IMR-90 (cell line): ENCODE data around the gene SRSF4. TPM values are rescaled to one million over a fixed set of nuclear protein-coding genes. Genes with fewer than 3 reads are reported as not detected.
A peak's percentile ranks its signal among the peaks of the same experiment; 100 is the strongest.

Source experiments
- ATAC-seq: fragments of 200-7000 bp; cut with Tn5 transposase; 2 replicates; pipeline ENCODE4 v1.9.1; 2020; ENCODE audit warnings: low read depth, mild to moderate bottlenecking, moderate library complexity
- BruUV-seq: library from RNA; stranded (reverse); fragments of 400-500 nt; replicated peaks from 2 replicates; lab custom pipeline; 2021; lab: Mats Ljungman, UMichigan
- CTCF ChIA-PET: fragments of 300-600 bp; formaldehyde crosslinking; extraction: SDS; loops from one replicate; lab custom pipeline; 2021; ENCODE audit warnings: antibody characterized with exemption; lab: Yijun Ruan, JAX
- POLR2A ChIA-PET: fragments of 300-600 bp; sonication (Branson Sonifier 250); formaldehyde crosslinking; loops from one replicate; lab custom pipeline; 2022; ENCODE audit warnings: antibody characterized with exemption; ENCODE audit not compliant: unreplicated experiment; lab: Charles Lee
- DNase-seq: peaks from one replicate; pipeline ENCODE4 v3.0.0; 2013
- H2AFZ ChIP-seq: replicated peaks from 2 replicates; pipeline ENCODE3; 2013; ENCODE audit warnings: low read length, mild to moderate bottlenecking; ENCODE audit not compliant: poor library complexity
- H2AK5ac ChIP-seq: 2 replicates; pipeline ENCODE4 v1.6.1; 2013; ENCODE audit warnings: low read depth, low read length, inconsistent platforms
- H2AK9ac ChIP-seq: replicated peaks from 2 replicates; pipeline ENCODE3; 2013; ENCODE audit warnings: mild to moderate bottlenecking, low read depth, low read length, moderate library complexity; ENCODE audit not compliant: poor library complexity
- H2BK120ac ChIP-seq: 2 replicates; pipeline ENCODE4 v1.6.1; 2013; ENCODE audit warnings: low read depth, low read length, inconsistent platforms
- H2BK15ac ChIP-seq: 3 replicates; pipeline ENCODE4 v1.6.1; 2013; ENCODE audit warnings: low read depth, low read length, inconsistent platforms
- H2BK20ac ChIP-seq: 2 replicates; pipeline ENCODE4 v1.6.1; 2013; ENCODE audit warnings: low read depth, mild to moderate bottlenecking, inconsistent platforms, low read length, moderate library complexity
- H2BK5ac ChIP-seq: 2 replicates; pipeline ENCODE4 v1.6.1; 2013; ENCODE audit warnings: mild to moderate bottlenecking, low read depth, low read length, inconsistent platforms; ENCODE audit not compliant: poor library complexity, severe bottlenecking
- H3K14ac ChIP-seq: replicated peaks from 2 replicates; pipeline ENCODE4 v1.6.1; 2013; ENCODE audit warnings: low read depth, low read length, inconsistent platforms
- H3K18ac ChIP-seq: 2 replicates; pipeline ENCODE4 v1.6.1; 2013; ENCODE audit warnings: low read depth, low read length, control low read depth
- H3K23ac ChIP-seq: 2 replicates; pipeline ENCODE4 v1.6.1; 2013; ENCODE audit warnings: low read depth, low read length, inconsistent platforms
- H3K27ac ChIP-seq: 2 replicates; pipeline ENCODE4 v1.5.1; 2013; ENCODE audit warnings: mild to moderate bottlenecking, control low read depth, low read length; ENCODE audit not compliant: insufficient read depth
- H3K27me3 ChIP-seq: 2 replicates; pipeline ENCODE4 v1.6.1; 2013; ENCODE audit warnings: low read length; ENCODE audit not compliant: control insufficient read depth, insufficient read depth
- H3K36me3 ChIP-seq: 2 replicates; pipeline ENCODE4 v1.6.1; 2013; ENCODE audit warnings: low read length, mixed read lengths; ENCODE audit not compliant: control insufficient read depth, insufficient read depth
- H3K4ac ChIP-seq: 2 replicates; pipeline ENCODE4 v1.6.1; 2013; ENCODE audit warnings: low read depth, low read length, inconsistent platforms
- H3K4me1 ChIP-seq: 2 replicates; pipeline ENCODE4 v1.6.1; 2013; ENCODE audit warnings: low read length, mixed read lengths; ENCODE audit not compliant: control insufficient read depth, insufficient read depth
- H3K4me2 ChIP-seq: 2 replicates; pipeline ENCODE4 v1.6.1; 2013; ENCODE audit warnings: low read depth, mild to moderate bottlenecking, control low read depth, low read length, moderate library complexity
- H3K4me3 ChIP-seq: 2 replicates; pipeline ENCODE4 v1.5.1; 2013; ENCODE audit warnings: low read depth, mild to moderate bottlenecking, control low read depth, low read length, moderate library complexity; ENCODE audit not compliant: insufficient read depth
- H3K56ac ChIP-seq: 2 replicates; pipeline ENCODE4 v1.6.1; 2013; ENCODE audit warnings: low read length, inconsistent platforms; ENCODE audit not compliant: insufficient read depth; ENCODE audit errors: extremely low read depth
- H3K79me1 ChIP-seq, 2 experiments: 2 replicates each; pipeline ENCODE4 v1.6.1; 2013; ENCODE audit warnings: low read length in 2 of 2, inconsistent platforms in 1 of 2, low read depth in 1 of 2
- H3K9ac ChIP-seq: 2 replicates; pipeline ENCODE4 v1.6.1; 2013; ENCODE audit warnings: low read depth, low read length, control low read depth
- H3K9me1 ChIP-seq: 2 replicates; pipeline ENCODE4 v1.6.1; 2013; ENCODE audit warnings: low read length, inconsistent platforms; ENCODE audit not compliant: insufficient read depth
- H3K9me3 ChIP-seq: 2 replicates; pipeline ENCODE4 v1.6.1; 2013; ENCODE audit warnings: low read length; ENCODE audit not compliant: control insufficient read depth, insufficient read depth
- H4K20me1 ChIP-seq: 2 replicates; pipeline ENCODE4 v1.6.1; 2013; ENCODE audit warnings: low read length, inconsistent platforms; ENCODE audit not compliant: insufficient read depth
- H4K5ac ChIP-seq: 2 replicates; pipeline ENCODE4 v1.6.1; 2013; ENCODE audit warnings: mild to moderate bottlenecking, low read depth, low read length, control low read depth
- H4K8ac ChIP-seq, 2 experiments: 2 replicates each; pipeline ENCODE4 v1.6.1; 2013; ENCODE audit warnings: low read depth in 2 of 2, low read length in 2 of 2, control low read depth in 1 of 2, inconsistent platforms in 1 of 2
- H4K91ac ChIP-seq: 2 replicates; pipeline ENCODE4 v1.6.1; 2013; ENCODE audit warnings: low read depth, low read length, inconsistent platforms; ENCODE audit not compliant: insufficient read depth
- FOS ChIP-seq: fragments of 150-350 bp; IDR thresholded peaks from 2 replicates; pipeline ENCODE4 v1.6.1; 2016; ENCODE audit warnings: low read depth, low read length
- MAFK ChIP-seq: IDR thresholded peaks from 2 replicates; pipeline ENCODE4 v1.6.1; 2012; ENCODE audit warnings: low read depth, low read length, improper control_type of control experiment
- MAZ ChIP-seq: IDR thresholded peaks from 2 replicates; pipeline ENCODE4 v1.6.1; 2012; ENCODE audit warnings: low read depth, mild to moderate bottlenecking, low read length, improper control_type of control experiment, moderate library complexity, borderline replicate concordance
- USF2 ChIP-seq: fragments of 150-350 bp; IDR thresholded peaks from 2 replicates; pipeline ENCODE4 v1.6.1; 2017; ENCODE audit warnings: mild to moderate bottlenecking, antibody characterized with exemption, low read length, low read depth
- WGBS, 2 experiments: methylation state at CpG; one replicate each; pipeline versions ENCODE4 v1.1.5 to v1.1.7; 2013; ENCODE audit warnings: missing lambda C conversion rate in 2 of 2; ENCODE audit not compliant: insufficient read length in 1 of 2; ENCODE audit errors: extremely low coverage in 2 of 2; 5-methylcytosine and 5-hydroxymethylcytosine counted together
- dilution Hi-C: fragments of 300-500 bp; cut with HindIII; formaldehyde crosslinking; loops from one replicate; pipeline ENCODE4 v1.14.3; 2018; ENCODE audit warnings: low sequenced_read_pairs; ENCODE audit not compliant: unreplicated experiment
- in situ Hi-C: fragments of 300-500 bp; cut with MboI; formaldehyde crosslinking; loops from 3 replicates; pipeline ENCODE4 v1.14.3; 2019; ENCODE audit warnings: low sequenced_read_pairs, inconsistent platforms, mixed read lengths
- intact Hi-C: fragments of 100-400 bp; cut with micrococcal nuclease; formaldehyde crosslinking; loops from 2 replicates; pipeline ENCODE4 v1.10.0; 2022
- polyA plus RNA-seq, 3 experiments: library from polyadenylated mRNA; depleted of rRNA; stranded (reverse); fragments of >200 nt; gene quantifications; 2 replicates each; pipeline ENCODE4 v1.2.3, GENCODE V29; 2012; ENCODE audit warnings: low replicate concordance in 1 of 3
- total RNA-seq: library from RNA; depleted of rRNA; stranded (reverse); fragments of >200 nt; gene quantifications from 2 replicates; pipeline ENCODE4 v1.2.3, GENCODE V29; 2012

Gene SRSF4
- total and polyA plus RNA-seq, 2 of the 4 experiments (the other 2 are of a cell fraction), result 20.8 to 48.5 TPM

- Histone ChIP-seq H3K9me3 (no peaks in the 10 kb centered on the region), H2AK5ac (peak overlapping the region; percentile 43; the same call in 1 of the 2 replicates), H3K14ac (peak overlapping the region; percentile 74; the same call in 1 of the 2 replicates), H2BK15ac (peak overlapping the region; percentile 27; the same call in 1 of the 3 replicates), H2AK9ac (peak overlapping the region; percentile 83), H3K36me3 (peaks cover 20% of the 10 kb centered on the region), H3K4me3 (no peak overlapping the region), H3K79me1 (peaks cover 0 to 9% of the 10 kb centered on the region in 2 experiments; a peak in 2 of 4 replicates), H3K27ac (no peak overlapping the region), H4K20me1 (peaks cover 6% of the 10 kb centered on the region), H3K18ac (no peak overlapping the region), H4K91ac (peak overlapping the region; percentile 50; the same call in 1 of the 2 replicates), H3K27me3 (no peaks in the 10 kb centered on the region), H4K5ac (no peak overlapping the region), H2BK120ac (peak overlapping the region; percentile 42; the same call in 1 of the 2 replicates), H3K9ac (no peak overlapping the region), H2AFZ (no peak overlapping the region), H3K4me1 (peaks cover 12% of the 10 kb centered on the region), H3K4me2 (no peak overlapping the region), H2BK5ac (peak overlapping the region; percentile 3), H2BK20ac (peak overlapping the region; percentile 33), H4K8ac (no peak overlapping the region), H3K4ac (peak overlapping the region; percentile 31), H3K56ac (no peak overlapping the region), H3K9me1 (peaks cover 20% of the 10 kb centered on the region), H3K23ac (0 out of 2 replicates have a peak overlapping the region, but pooled peaks have one; percentile 46)
- DNase-seq (no peak), ATAC-seq (no peak)
- in situ Hi-C loops (loop anchor here (5.0 kb wide), 2 partner anchors 159 to 314 kb away; no protein-coding TSS in a partner anchor), dilution Hi-C loops (no loop called here), intact Hi-C loops (loop anchor here (2.0 to 10.0 kb wide), 2 partner anchors 13 to 551 kb away; partner anchors contain the start of genes RNU11 and TAF12)
- POLR2A ChIA-PET, result no interaction called here
- TF ChIP-seq USF2 (no peak), MAFK (no peak), MAZ (no peak), FOS (no peak)
- WGBS, 2 experiments, result 92% methylated on average over 2 of the region's 8 CpGs; no CpG with 5 or more reads in 1 of the 2 experiments
- BruUV-seq, result no TSS peak
- CTCF ChIA-PET, result interaction anchor here (2.8 to 3.4 kb wide), 2 partner anchors 14 to 314 kb away, joined by 17 to 19 read pairs; partner anchors contain the start of gene SRSF4
These were observed 14.2 kb upstream of the SRSF4 start for GRCh38 chr1:29195881-29196291.
